ENCODE data around the gene RAB36. TPM values are rescaled to one million over a fixed set of nuclear protein-coding genes. Genes with fewer than 3 reads are reported as not detected.
A peak's percentile ranks its signal among the peaks of the same experiment; 100 is the strongest.

Gene RAB36
- total RNA-seq, 2 experiments from 2014 or later = 0.41 to 3.0 TPM

GRCh38 chr22:23128269-23129108 lies 16.8 kb upstream of the RAB36 start:
- H3K9me2 ChIP-seq (ENCODE audit: insufficient read depth, low read length) = no peaks in the 10 kb centered on the region
- H3K9me3 ChIP-seq (ENCODE audit: low read length) = no peaks in the 10 kb centered on the region
- no peak overlapping the region for H3K4me3 ChIP-seq (ENCODE audit: low read depth, low read length, poor library complexity, severe bottlenecking)
- POLR2A ChIA-PET = interaction anchor here (1.2 to 1.3 kb wide), 3 partner anchors 10 to 171 kb away, joined by 3 to 4 read pairs (median 4); no protein-coding TSS in a partner anchor
- 0 out of 2 replicates have a peak overlapping the region, but pooled peaks have one; percentile 5 for H3K4me2 ChIP-seq (ENCODE audit: low read length)
- peaks cover 17% of the 10 kb centered on the region for H3K4me1 ChIP-seq (ENCODE audit: insufficient read depth, low read length, poor library complexity, severe bottlenecking)
- peak; percentile 97 for TF ChIP-seq CTCF (conservative IDR thresholded peaks at IDR 0.05; ENCODE audit: low read length)
- no peak for TF ChIP-seq EZH2phosphoT487 (IDR thresholded peaks at IDR 0.05; ENCODE audit: borderline replicate concordance, low read depth, low read length)
- peaks cover 12% of the 10 kb centered on the region; the same call in 1 of the 2 replicates for H3K36me3 ChIP-seq (ENCODE audit: insufficient read depth, low read length)
- intact Hi-C loops (cut with micrococcal nuclease; ENCODE audit: unreplicated experiment) = loop anchor here (1.0 to 10.0 kb wide), 6 partner anchors 46 to 324 kb away; no protein-coding TSS in a partner anchor
- H2AFZ ChIP-seq (ENCODE audit: low read length) = peak overlapping the region; percentile 33; the same call in 1 of the 2 replicates
- H3K79me2 ChIP-seq (ENCODE audit: insufficient read depth, low read depth, low read length) = no peaks in the 10 kb centered on the region
- peak; percentile 87 for DNase-seq (ENCODE audit: low spot score)
- no peaks in the 10 kb centered on the region for H4K20me1 ChIP-seq (ENCODE audit: insufficient read depth, low read length)
- no TSS peak for BruUV-seq (replicated peaks)
- CTCF ChIA-PET (ENCODE audit: unreplicated experiment) = interaction anchor here (3.8 kb wide), 1 partner anchor 169 kb away, joined by 23 read pairs; no protein-coding TSS in a partner anchor
- no peak overlapping the region for H3K27ac ChIP-seq (ENCODE audit: low read depth, low read length, poor library complexity, severe bottlenecking)

GRCh38 chr22:23129149-23129548 lies 16.1 kb upstream of the RAB36 start:
- POLR2A ChIA-PET = no interaction called here
- Histone ChIP-seq H4K20me1 (ENCODE audit: insufficient read depth, low read length) (no peaks in the 10 kb centered on the region), H3K36me3 (ENCODE audit: insufficient read depth, low read length) (peaks cover 7% of the 10 kb centered on the region; the same call in 1 of the 2 replicates), H3K9me2 (ENCODE audit: insufficient read depth, low read length) (no peaks in the 10 kb centered on the region), H3K4me1 (ENCODE audit: insufficient read depth, low read length, poor library complexity, severe bottlenecking) (peaks cover 17% of the 10 kb centered on the region), H3K9me3 (ENCODE audit: low read length) (no peaks in the 10 kb centered on the region), H3K4me3 (ENCODE audit: low read depth, low read length, poor library complexity, severe bottlenecking) (no peak overlapping the region), H3K4me2 (ENCODE audit: low read length) (no peak overlapping the region), H3K79me2 (ENCODE audit: insufficient read depth, low read depth, low read length) (no peaks in the 10 kb centered on the region), H3K27ac (ENCODE audit: low read depth, low read length, poor library complexity, severe bottlenecking) (no peak overlapping the region), H2AFZ (ENCODE audit: low read length) (no peak overlapping the region)
- DNase-seq (ENCODE audit: low spot score) = no peak
- intact Hi-C loops (cut with micrococcal nuclease; ENCODE audit: unreplicated experiment) = loop anchor here (5.0 to 10.0 kb wide), 4 partner anchors 92 to 324 kb away; no protein-coding TSS in a partner anchor
- no TSS peak for BruUV-seq (replicated peaks)
- TF ChIP-seq CTCF (conservative IDR thresholded peaks at IDR 0.05; ENCODE audit: low read length) (no peak), EZH2phosphoT487 (IDR thresholded peaks at IDR 0.05; ENCODE audit: borderline replicate concordance, low read depth, low read length) (no peak)
- CTCF ChIA-PET (ENCODE audit: unreplicated experiment) = interaction anchor here (3.8 kb wide), 1 partner anchor 170 kb away, joined by 23 read pairs; no protein-coding TSS in a partner anchor
